ENCODE measurements around the gene CALHM6. TPM values are rescaled to one million over a fixed set of nuclear protein-coding genes. Genes with fewer than 3 reads are reported as not detected.

Gene CALHM6
- total RNA-seq, 1 experiment from 2014 or later = not detected

DNA sequence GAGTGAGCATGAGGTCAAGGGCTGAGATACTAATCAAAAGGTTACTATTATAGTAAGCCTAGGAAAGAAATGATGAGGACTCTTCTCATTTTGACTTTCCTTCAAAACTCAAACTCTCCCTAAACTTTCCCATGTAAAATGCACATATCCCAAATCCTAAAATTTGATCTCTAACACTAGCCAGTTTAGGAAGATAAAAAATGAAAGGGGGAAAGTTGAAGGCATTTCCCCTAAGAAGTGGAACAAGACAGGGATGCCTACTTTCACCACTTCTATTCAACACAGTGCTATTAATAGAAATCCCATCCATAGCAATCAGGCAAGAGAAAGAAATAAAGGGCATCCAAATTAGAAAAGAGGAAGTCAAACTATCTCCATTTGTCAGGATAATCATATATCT lies 47.4 kb downstream of the CALHM6 start:
- Histone ChIP-seq H3K27me3 (ENCODE audit: insufficient read depth, low read length) (no peaks in the 10 kb centered on the region), H3K9ac (ENCODE audit: low read length) (no peak overlapping the region), H3K9me2 (ENCODE audit: insufficient read depth) (no peaks in the 10 kb centered on the region), H3K4me3 (replicated peaks in 1 of 2; ENCODE audit: low read depth in 1 of 2, low read length in 2 of 2) (no peak overlapping the region), H2AFZ (ENCODE audit: low read depth, low read length, poor library complexity, severe bottlenecking) (no peak overlapping the region), H3K36me3 (ENCODE audit: control insufficient read depth in 1 of 2, insufficient read depth in 2 of 2, low read length in 2 of 2) (no peaks in the 10 kb centered on the region), H4K20me1 (ENCODE audit: insufficient read depth) (no peaks in the 10 kb centered on the region), H3K4me1 (ENCODE audit: control insufficient read depth in 1 of 2, insufficient read depth in 2 of 2, low read length in 2 of 2) (peaks cover 0 to 9% of the 10 kb centered on the region in 2 experiments; a peak in 2 of 4 replicates), H3K4me2 (ENCODE audit: low read length) (no peak overlapping the region), H3K27ac (ENCODE audit: low read depth, low read length) (no peak overlapping the region), H3K9me3 (ENCODE audit: control insufficient read depth in 1 of 2, insufficient read depth in 1 of 2, low read depth in 1 of 2, low read length in 2 of 2) (no peaks in the 10 kb centered on the region), H3K79me2 (ENCODE audit: insufficient read depth, low read length) (no peaks in the 10 kb centered on the region)
- no TSS peak for BruUV-seq (replicated peaks)
- no peak for DNase-seq (ENCODE audit: low read depth, low spot score)
- TF ChIP-seq YY1 (IDR thresholded peaks at IDR 0.05; ENCODE audit: extremely low read depth, insufficient replicate concordance, low read depth, low read length) (no peak), EGR1 (IDR thresholded peaks at IDR 0.05; ENCODE audit: low read depth) (no peak), ELF1 (IDR thresholded peaks at IDR 0.05; ENCODE audit: borderline replicate concordance, low read depth) (no peak), SP1 (IDR thresholded peaks at IDR 0.05; ENCODE audit: low read depth) (no peak), JUND (IDR thresholded peaks at IDR 0.05) (no peak), ZFX (IDR thresholded peaks at IDR 0.05) (no peak), EZH2 (IDR thresholded peaks at IDR 0.05) (no peak), SRF (IDR thresholded peaks at IDR 0.05; ENCODE audit: low read depth) (no peak), CBX3 (IDR thresholded peaks at IDR 0.05; ENCODE audit: low read depth) (no peak), POLR2AphosphoS5 (IDR thresholded peaks at IDR 0.05; ENCODE audit: low read depth, low read length) (no peak), ZNF274 (IDR thresholded peaks at IDR 0.05; ENCODE audit: low read depth, low read length) (no peak), POLR2A (IDR thresholded peaks at IDR 0.05; ENCODE audit: borderline replicate concordance, extremely low read depth, insufficient read depth, insufficient read length) (no peak), SIN3A (IDR thresholded peaks at IDR 0.05; ENCODE audit: low read depth) (no peak)
- TF ChIP-seq, protein P1, sequence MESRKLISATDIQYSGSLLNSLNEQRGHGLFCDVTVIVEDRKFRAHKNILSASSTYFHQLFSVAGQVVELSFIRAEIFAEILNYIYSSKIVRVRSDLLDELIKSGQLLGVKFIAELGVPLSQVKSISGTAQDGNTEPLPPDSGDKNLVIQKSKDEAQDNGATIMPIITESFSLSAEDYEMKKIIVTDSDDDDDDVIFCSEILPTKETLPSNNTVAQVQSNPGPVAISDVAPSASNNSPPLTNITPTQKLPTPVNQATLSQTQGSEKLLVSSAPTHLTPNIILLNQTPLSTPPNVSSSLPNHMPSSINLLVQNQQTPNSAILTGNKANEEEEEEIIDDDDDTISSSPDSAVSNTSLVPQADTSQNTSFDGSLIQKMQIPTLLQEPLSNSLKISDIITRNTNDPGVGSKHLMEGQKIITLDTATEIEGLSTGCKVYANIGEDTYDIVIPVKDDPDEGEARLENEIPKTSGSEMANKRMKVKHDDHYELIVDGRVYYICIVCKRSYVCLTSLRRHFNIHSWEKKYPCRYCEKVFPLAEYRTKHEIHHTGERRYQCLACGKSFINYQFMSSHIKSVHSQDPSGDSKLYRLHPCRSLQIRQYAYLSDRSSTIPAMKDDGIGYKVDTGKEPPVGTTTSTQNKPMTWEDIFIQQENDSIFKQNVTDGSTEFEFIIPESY (IDR thresholded peaks at IDR 0.05; ENCODE audit: extremely low read depth, insufficient replicate concordance, low read length) = no peak
- TF ChIP-seq, protein P2, sequence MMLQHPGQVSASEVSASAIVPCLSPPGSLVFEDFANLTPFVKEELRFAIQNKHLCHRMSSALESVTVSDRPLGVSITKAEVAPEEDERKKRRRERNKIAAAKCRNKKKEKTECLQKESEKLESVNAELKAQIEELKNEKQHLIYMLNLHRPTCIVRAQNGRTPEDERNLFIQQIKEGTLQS (IDR thresholded peaks at IDR 0.05) = no peak
- TF ChIP-seq, protein P3, sequence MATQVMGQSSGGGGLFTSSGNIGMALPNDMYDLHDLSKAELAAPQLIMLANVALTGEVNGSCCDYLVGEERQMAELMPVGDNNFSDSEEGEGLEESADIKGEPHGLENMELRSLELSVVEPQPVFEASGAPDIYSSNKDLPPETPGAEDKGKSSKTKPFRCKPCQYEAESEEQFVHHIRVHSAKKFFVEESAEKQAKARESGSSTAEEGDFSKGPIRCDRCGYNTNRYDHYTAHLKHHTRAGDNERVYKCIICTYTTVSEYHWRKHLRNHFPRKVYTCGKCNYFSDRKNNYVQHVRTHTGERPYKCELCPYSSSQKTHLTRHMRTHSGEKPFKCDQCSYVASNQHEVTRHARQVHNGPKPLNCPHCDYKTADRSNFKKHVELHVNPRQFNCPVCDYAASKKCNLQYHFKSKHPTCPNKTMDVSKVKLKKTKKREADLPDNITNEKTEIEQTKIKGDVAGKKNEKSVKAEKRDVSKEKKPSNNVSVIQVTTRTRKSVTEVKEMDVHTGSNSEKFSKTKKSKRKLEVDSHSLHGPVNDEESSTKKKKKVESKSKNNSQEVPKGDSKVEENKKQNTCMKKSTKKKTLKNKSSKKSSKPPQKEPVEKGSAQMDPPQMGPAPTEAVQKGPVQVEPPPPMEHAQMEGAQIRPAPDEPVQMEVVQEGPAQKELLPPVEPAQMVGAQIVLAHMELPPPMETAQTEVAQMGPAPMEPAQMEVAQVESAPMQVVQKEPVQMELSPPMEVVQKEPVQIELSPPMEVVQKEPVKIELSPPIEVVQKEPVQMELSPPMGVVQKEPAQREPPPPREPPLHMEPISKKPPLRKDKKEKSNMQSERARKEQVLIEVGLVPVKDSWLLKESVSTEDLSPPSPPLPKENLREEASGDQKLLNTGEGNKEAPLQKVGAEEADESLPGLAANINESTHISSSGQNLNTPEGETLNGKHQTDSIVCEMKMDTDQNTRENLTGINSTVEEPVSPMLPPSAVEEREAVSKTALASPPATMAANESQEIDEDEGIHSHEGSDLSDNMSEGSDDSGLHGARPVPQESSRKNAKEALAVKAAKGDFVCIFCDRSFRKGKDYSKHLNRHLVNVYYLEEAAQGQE (IDR thresholded peaks at IDR 0.05; ENCODE audit: low read depth) = no peak
- TF ChIP-seq, protein P4, sequence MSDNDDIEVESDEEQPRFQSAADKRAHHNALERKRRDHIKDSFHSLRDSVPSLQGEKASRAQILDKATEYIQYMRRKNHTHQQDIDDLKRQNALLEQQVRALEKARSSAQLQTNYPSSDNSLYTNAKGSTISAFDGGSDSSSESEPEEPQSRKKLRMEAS (IDR thresholded peaks at IDR 0.05) = no peak
- intact Hi-C loops (cut with micrococcal nuclease) = no loop called here
- CTCF ChIA-PET = no interaction called here
- POLR2A ChIA-PET = no interaction called here
- no peak for ATAC-seq
- RAD21 ChIA-PET (ENCODE audit: low non-redundant PET in 1 of 2, low total read pairs in 2 of 2, uncharacterized antibody in 2 of 2, unreplicated experiment in 2 of 2) = no interaction called here
